GM18520 (cell line): ENCODE results near the gene FSIP1.

Experiments
- ATAC-seq: cut with Tn5 transposase; IDR thresholded peaks from one replicate; pipeline ENCODE4 v1.9.1; 2021; ENCODE audit not compliant: unreplicated experiment

Gene FSIP1

GRCh38 chr15:39767921-39768320 lies 14.7 kb downstream of the FSIP1 start:
- ATAC-seq: no peak

- ATAC-seq: no peak
Observed at GRCh38 chr15:39761006-39761405, 21.6 kb downstream of the FSIP1 start.

- ATAC-seq: no peak
Observed at GRCh38 chr15:39756806-39757522, 25.7 kb downstream of the FSIP1 start.

- ATAC-seq: no peak
Observed at GRCh38 chr15:39752991-39753390, 29.6 kb downstream of the FSIP1 start.

GRCh38 chr15:39752246-39752645 lies 30.4 kb downstream of the FSIP1 start:
- ATAC-seq: no peak

- ATAC-seq: no peak
Observed at GRCh38 chr15:39748276-39748675, 34.4 kb downstream of the FSIP1 start.

GRCh38 chr15:39747326-39747725 lies 35.3 kb downstream of the FSIP1 start:
- no peak for ATAC-seq

GRCh38 chr15:39746714-39747276 lies 35.8 kb downstream of the FSIP1 start:
- ATAC-seq: no peak

- no peak for ATAC-seq
Observed at GRCh38 chr15:39746176-39746575, 36.5 kb downstream of the FSIP1 start.

GRCh38 chr15:39745415-39745814 lies 37.2 kb downstream of the FSIP1 start:
- ATAC-seq: no peak

GRCh38 chr15:39744334-39745103 lies 38.1 kb downstream of the FSIP1 start:
- ATAC-seq: no peak

- no peak for ATAC-seq
Observed at GRCh38 chr15:39743611-39744010, 39.0 kb downstream of the FSIP1 start.

- no peak for ATAC-seq
Observed at GRCh38 chr15:39741258-39741657, 41.4 kb downstream of the FSIP1 start.

GRCh38 chr15:39738998-39739397 lies 43.6 kb downstream of the FSIP1 start:
- no peak for ATAC-seq

- ATAC-seq: no peak
Observed at GRCh38 chr15:39737196-39737550, 45.5 kb downstream of the FSIP1 start.

GRCh38 chr15:39736412-39737195 lies 46.0 kb downstream of the FSIP1 start:
- ATAC-seq: no peak

GRCh38 chr15:39735120-39735717 lies 47.4 kb downstream of the FSIP1 start:
- no peak for ATAC-seq

- ATAC-seq: no peak
Observed at GRCh38 chr15:39731266-39731665, 51.4 kb downstream of the FSIP1 start.

- ATAC-seq: no peak
Observed at GRCh38 chr15:39730552-39730951, 52.1 kb downstream of the FSIP1 start.

GRCh38 chr15:39729500-39729899 lies 53.1 kb downstream of the FSIP1 start:
- ATAC-seq: no peak

GRCh38 chr15:39728845-39729244 lies 53.8 kb downstream of the FSIP1 start:
- no peak for ATAC-seq
